ENCODE data around the gene INTS11. TPM values are rescaled to one million over a fixed set of nuclear protein-coding genes. Genes with fewer than 3 reads are reported as not detected.

The INTS11 gene
- polyA plus RNA-seq, 4 donors = 93.1 to 177 (median 108) TPM

DNA sequence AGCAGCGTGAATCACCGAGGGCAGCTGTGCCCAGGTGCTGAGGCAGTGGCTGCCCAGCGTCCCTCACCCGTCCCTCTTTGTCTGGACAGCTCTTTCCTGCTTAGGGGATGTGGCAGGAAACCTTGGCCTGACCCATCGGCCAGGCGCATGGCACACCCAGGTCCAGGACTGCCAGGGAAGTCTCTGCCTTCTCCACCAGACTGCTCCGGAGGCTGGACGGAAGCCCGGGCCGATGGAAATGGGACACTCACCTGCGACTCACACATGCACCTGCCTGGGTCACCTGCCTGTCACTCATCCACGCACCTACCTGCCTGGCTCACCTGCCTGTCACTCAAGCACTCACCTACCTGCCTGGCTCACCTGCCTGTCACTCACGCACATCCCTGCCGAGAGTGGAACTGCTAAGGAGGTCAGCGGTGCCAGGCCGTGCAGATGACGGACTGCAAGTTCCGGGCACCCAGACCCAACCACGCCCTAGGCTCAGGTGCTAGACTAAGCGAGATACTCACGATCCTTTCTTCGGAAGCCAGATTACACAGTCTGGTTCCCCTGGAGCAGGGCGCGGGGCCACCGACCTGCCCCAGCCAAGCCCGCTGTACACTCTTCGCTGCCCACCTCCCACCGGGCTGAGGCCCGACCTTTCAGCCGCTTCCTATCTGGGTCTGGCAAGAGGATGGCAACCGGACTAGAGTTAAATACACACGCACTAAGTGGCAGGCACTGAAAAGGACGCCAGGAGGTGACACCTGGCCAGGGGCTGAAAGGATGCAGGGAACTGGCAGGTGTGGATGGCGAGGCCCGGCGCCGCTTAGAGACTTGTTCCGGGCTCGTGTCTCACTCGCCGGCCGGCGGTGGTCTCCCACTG is 51.9 kb downstream of the INTS11 start:
- DNase-seq (ENCODE audit: low read depth in 4 of 4, low spot score in 3 of 4) = no peak

- DNase-seq (ENCODE audit: low read depth in 4 of 4, low spot score in 3 of 4) = no peak
Measured at GRCh38 chr1:1270813-1271212, 53.6 kb downstream of the INTS11 start.

GRCh38 chr1:1268284-1268682 is 56.2 kb downstream of the INTS11 start:
- DNase-seq (ENCODE audit: low read depth in 4 of 4, low spot score in 3 of 4) = no peak

- DNase-seq (ENCODE audit: low read depth in 4 of 4, low spot score in 3 of 4) = no peak
Measured at GRCh38 chr1:1267488-1268283, 56.8 kb downstream of the INTS11 start.

GRCh38 chr1:1264868-1265272 is 59.6 kb downstream of the INTS11 start:
- DNase-seq (ENCODE audit: low read depth in 4 of 4, low spot score in 3 of 4) = no peak

- no peak for DNase-seq (ENCODE audit: low read depth in 4 of 4, low spot score in 3 of 4)
Measured at GRCh38 chr1:1264026-1264425, 60.4 kb downstream of the INTS11 start.

- no peak for DNase-seq (ENCODE audit: low read depth in 4 of 4, low spot score in 3 of 4)
Measured at GRCh38 chr1:1262758-1263157, 61.7 kb downstream of the INTS11 start.

- no peak for DNase-seq (ENCODE audit: low read depth in 4 of 4, low spot score in 3 of 4)
Measured at GRCh38 chr1:1262071-1262470, 62.4 kb downstream of the INTS11 start.

Other genes with a start within 250 kb of the INTS11 start
- 10 to 100 TPM in 1 of 4 donors, 1 to 10 TPM in 3; 7.0 to 19.3 (median 7.2) TPM for gene C1orf159, start 208.6 kb downstream of the INTS11 start, polyA plus RNA-seq (ENCODE audit: insufficient read length in 4 of 4)
- gene TTLL10, start 150.8 kb downstream of the INTS11 start, polyA plus RNA-seq (ENCODE audit: insufficient read length in 4 of 4) = under 1 TPM in 3 of 4 donors, not detected in 1; 0.43 to 0.86 (median 0.79) TPM
- gene TNFRSF18, start 118.1 kb downstream of the INTS11 start, polyA plus RNA-seq (ENCODE audit: insufficient read length in 4 of 4) = under 1 TPM; 0.26 to 0.72 (median 0.51) TPM
- gene TNFRSF4, start 110.5 kb downstream of the INTS11 start, polyA plus RNA-seq (ENCODE audit: insufficient read length in 4 of 4) = 1 to 10 TPM; 1.5 to 2.7 (median 1.8) TPM
- 100 to 1,000 TPM; 120 to 139 (median 128) TPM for gene SDF4, start 92.7 kb downstream of the INTS11 start, polyA plus RNA-seq (ENCODE audit: insufficient read length in 4 of 4)
- 10 to 100 TPM; 15.8 to 22.2 (median 20.6) TPM for gene B3GALT6, start 92.4 kb downstream of the INTS11 start, polyA plus RNA-seq (ENCODE audit: insufficient read length in 4 of 4)
- 10 to 100 TPM in 1 of 4 donors, 1 to 10 TPM in 3; 4.1 to 17.4 (median 8.5) TPM for gene C1QTNF12, start 77.9 kb downstream of the INTS11 start, polyA plus RNA-seq (ENCODE audit: insufficient read length in 4 of 4)
- 10 to 100 TPM; 43.8 to 68.3 (median 49.3) TPM for gene UBE2J2, start 50.8 kb downstream of the INTS11 start, polyA plus RNA-seq (ENCODE audit: insufficient read length in 4 of 4)
- gene SCNN1D, start 44.2 kb downstream of the INTS11 start, polyA plus RNA-seq (ENCODE audit: insufficient read length in 4 of 4) = 1 to 10 TPM; 2.3 to 9.0 (median 6.5) TPM
- gene ACAP3, start 16.7 kb downstream of the INTS11 start, polyA plus RNA-seq (ENCODE audit: insufficient read length in 4 of 4) = 10 to 100 TPM; 18.3 to 44.1 (median 34.0) TPM
- gene PUSL1, start 16.1 kb downstream of the INTS11 start, polyA plus RNA-seq (ENCODE audit: insufficient read length in 4 of 4) = 10 to 100 TPM in 1 of 4 donors, 1 to 10 TPM in 3; 5.5 to 12.2 (median 6.0) TPM
- 10 to 100 TPM; 10.3 to 19.5 (median 13.2) TPM for gene CPTP, start 142 bp upstream of the INTS11 start, polyA plus RNA-seq (ENCODE audit: insufficient read length in 4 of 4)
- gene TAS1R3, start 6.6 kb upstream of the INTS11 start, polyA plus RNA-seq (ENCODE audit: insufficient read length in 4 of 4) = under 1 TPM; 0.24 to 0.45 (median 0.37) TPM
- 10 to 100 TPM; 25.8 to 45.4 (median 26.1) TPM for gene DVL1, start 24.8 kb upstream of the INTS11 start, polyA plus RNA-seq (ENCODE audit: insufficient read length in 4 of 4)
- 100 to 1,000 TPM; 133 to 208 (median 158) TPM for gene MXRA8, start 33.9 kb upstream of the INTS11 start, polyA plus RNA-seq (ENCODE audit: insufficient read length in 4 of 4)
- gene AURKAIP1, start 50.5 kb upstream of the INTS11 start, polyA plus RNA-seq (ENCODE audit: insufficient read length in 4 of 4) = 10 to 100 TPM; 44.3 to 95.3 (median 56.8) TPM
- gene CCNL2, start 74.7 kb upstream of the INTS11 start, polyA plus RNA-seq (ENCODE audit: insufficient read length in 4 of 4) = 100 to 1,000 TPM; 205 to 377 (median 227) TPM
- gene MRPL20, start 82.6 kb upstream of the INTS11 start, polyA plus RNA-seq (ENCODE audit: insufficient read length in 4 of 4) = 100 to 1,000 TPM in 3 of 4 donors, 10 to 100 TPM in 1; 89.3 to 155 (median 113) TPM
- 10 to 100 TPM in 1 of 4 donors, 1 to 10 TPM in 3; 1.6 to 23.4 (median 9.1) TPM for gene ANKRD65, start 96.6 kb upstream of the INTS11 start, polyA plus RNA-seq (ENCODE audit: insufficient read length in 4 of 4)
- 10 to 100 TPM; 20.7 to 79.4 (median 48.5) TPM for gene VWA1, start 111.0 kb upstream of the INTS11 start, polyA plus RNA-seq (ENCODE audit: insufficient read length in 4 of 4)
- gene ATAD3C, start 125.0 kb upstream of the INTS11 start, polyA plus RNA-seq (ENCODE audit: insufficient read length in 4 of 4) = 1 to 10 TPM in 3 of 4 donors, under 1 TPM in 1; 0.41 to 4.7 (median 1.9) TPM
- 10 to 100 TPM in 3 of 4 donors, 1 to 10 TPM in 1; 8.4 to 28.1 (median 14.2) TPM for gene ATAD3B, start 147.1 kb upstream of the INTS11 start, polyA plus RNA-seq (ENCODE audit: insufficient read length in 4 of 4)
- 10 to 100 TPM; 14.4 to 30.0 (median 19.2) TPM for gene ATAD3A, start 187.5 kb upstream of the INTS11 start, polyA plus RNA-seq (ENCODE audit: insufficient read length in 4 of 4)
- gene TMEM240, start 216.0 kb upstream of the INTS11 start, polyA plus RNA-seq (ENCODE audit: insufficient read length in 4 of 4) = 1 to 10 TPM; 3.4 to 9.7 (median 6.3) TPM

Data from left renal pelvis (tissue), 4 donors.